HG03460 (cell line): Measurements from ENCODE around the gene RAC2.

Experiments used
- ATAC-seq: cut with Tn5 transposase; IDR thresholded peaks from one replicate; pipeline ENCODE4 v1.9.1; 2021; ENCODE audit not compliant: unreplicated experiment

The RAC2 gene

DNA sequence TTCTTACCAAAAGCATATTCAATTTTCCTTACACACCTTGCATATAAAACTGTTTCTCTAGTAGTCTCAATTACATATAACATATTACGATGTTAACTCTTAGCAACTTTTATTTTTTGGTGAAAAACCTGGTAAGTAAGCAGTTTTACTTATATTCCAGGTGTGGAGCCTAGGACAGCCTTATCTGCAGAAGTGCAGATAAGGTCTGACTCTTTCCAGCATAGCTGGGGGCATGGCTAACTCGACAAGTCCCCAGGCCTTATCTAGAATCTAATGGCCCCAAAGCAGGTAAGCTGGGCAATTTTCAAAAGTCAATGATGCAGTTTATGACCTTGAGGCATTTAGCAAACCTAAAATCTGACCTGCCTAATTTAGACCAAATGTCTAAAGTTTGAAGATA lies 51.9 kb downstream of the RAC2 start:
- ATAC-seq: no peak

DNA sequence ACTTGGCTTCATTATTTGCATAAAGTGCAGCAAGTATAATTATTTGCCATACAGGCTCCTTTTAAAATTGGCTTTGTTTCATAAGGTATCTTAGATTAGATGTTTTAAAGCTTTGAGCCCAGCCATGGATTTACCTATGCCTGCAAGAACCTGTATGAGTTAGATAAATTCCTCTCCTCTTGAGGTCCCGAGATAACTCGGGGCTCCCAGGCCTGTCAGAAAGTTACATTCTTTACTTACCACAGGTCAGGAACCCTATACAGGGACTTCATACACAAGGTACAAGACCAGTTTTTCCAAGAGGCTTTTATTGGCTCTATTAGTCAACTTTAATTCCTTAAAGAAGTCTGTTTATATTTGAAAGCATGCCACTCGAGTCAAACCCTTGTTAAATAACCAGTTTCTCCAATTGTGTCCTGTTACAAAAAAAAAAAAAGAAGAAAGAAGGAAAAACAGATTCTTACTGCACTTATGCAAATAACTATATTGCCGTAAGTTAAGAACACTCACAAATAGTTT lies 53.7 kb downstream of the RAC2 start:
- ATAC-seq: no peak

DNA sequence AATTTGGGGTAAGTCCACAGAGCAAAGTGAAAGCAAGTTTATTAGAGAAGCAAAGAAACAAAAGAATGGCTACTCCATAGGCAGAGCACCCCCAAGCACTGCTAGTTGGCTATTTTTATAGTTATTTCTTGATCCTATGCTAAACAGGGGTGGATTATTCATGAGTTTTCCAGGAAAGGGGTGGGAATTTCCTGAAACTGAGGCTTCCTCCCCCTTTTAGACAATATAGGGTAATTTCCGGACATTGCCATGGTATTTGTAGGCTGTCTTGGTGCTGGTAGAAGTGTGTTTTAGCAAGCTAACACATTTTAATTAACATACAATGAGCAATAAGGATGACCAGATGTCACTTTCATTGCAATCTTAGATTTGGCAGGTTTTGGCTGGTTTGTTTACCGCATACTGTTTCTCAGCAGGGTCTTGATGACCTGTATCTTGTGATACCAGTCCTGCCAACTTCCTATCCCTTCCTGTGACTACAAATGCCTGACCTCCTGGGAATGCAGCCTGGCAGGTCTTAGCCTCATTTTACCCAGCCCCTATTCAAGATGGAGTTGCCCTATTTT lies 55.1 kb downstream of the RAC2 start:
- no peak for ATAC-seq

DNA sequence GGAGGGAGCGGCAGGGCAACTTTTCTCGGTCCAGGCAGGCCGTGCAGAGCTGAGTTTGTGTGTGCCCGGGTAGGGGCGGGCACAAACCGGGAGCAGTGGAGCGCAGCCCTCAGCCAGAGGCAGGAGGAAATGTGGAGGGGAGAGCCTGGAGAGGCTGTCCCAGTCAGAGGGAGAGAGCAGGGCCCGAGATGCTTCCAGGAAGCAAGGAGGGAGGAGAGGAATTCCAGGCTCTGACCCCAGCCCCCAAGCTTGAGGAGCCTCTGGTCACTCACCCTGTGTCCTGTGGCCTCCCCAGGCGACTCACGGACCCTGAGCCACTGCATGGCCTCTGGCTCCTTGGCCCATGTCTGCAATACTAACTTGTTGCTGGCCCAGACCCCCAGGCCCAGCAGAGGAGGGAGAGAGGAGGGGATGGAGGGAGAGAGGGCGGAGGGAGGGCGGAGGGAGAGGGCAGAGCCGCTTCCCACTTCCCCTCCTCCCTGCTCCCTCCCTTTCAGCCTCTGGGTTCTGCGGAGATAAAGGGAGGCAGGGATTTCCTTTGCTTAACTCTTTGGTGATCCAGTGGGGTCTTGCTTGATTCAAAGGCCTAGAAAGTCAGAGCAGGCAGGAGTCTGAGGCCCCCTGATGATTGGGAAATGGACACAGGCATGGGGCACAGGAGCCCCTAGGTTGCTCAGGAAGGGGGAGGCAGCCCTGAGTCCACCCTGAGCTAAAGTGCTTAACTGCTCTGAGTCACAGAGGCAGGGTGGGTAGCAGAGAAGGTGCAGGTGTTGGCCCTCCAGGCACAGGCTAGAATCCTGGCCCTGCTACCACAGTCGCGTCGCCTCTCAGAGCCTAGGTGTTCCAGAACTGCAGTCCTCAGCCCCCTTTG lies 55.9 kb downstream of the RAC2 start, which contains the start of gene C1QTNF6:
TSS of gene C1QTNF6 (minus strand) at position 357 of the 871 bp plus-strand sequence. CDS start at position 323, 34 bp downstream.
- ATAC-seq: no peak

DNA sequence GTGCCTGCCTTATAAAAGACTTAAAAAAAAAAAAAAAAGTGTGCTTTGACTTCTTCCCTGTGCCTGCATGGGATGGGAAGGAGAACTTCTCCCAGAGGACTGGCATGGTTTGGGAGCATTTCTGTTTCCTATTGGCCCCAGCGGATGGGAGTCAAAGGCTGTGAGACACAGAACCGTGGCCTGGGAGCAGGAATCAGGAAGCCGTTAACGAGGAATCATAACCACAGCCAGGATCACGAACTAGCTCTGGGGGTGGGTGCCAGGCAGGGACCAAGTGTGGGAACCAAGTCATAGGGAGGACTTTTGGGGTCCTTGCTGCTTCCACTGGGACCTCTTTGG lies 56.5 kb downstream of the RAC2 start:
- ATAC-seq: no peak

DNA sequence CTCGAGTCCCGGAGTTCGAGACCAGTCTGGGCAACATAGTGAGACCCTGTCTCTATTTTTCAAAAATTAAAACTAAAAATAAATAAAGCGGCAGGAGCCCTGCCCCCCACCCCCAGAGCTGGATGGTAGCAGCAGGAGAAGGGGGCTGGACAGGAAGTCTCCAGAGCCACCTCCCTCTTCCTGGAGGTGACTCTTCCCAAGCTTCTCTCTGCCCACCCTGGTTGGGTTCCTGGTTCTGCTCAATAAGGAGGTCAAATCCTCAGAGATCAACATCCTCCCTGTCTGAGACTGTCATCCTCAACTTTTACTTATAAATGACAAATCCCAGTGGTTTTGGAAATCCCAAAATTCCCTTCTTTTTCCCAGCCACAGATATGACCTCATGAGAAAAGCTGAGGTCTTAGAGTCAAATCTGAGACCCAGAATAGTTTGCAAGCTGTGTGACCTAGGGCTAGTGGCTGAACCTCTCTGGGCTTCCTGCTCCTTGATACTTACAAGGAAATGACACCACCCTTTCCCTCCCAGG lies 57.0 kb downstream of the RAC2 start:
- ATAC-seq: no peak

DNA sequence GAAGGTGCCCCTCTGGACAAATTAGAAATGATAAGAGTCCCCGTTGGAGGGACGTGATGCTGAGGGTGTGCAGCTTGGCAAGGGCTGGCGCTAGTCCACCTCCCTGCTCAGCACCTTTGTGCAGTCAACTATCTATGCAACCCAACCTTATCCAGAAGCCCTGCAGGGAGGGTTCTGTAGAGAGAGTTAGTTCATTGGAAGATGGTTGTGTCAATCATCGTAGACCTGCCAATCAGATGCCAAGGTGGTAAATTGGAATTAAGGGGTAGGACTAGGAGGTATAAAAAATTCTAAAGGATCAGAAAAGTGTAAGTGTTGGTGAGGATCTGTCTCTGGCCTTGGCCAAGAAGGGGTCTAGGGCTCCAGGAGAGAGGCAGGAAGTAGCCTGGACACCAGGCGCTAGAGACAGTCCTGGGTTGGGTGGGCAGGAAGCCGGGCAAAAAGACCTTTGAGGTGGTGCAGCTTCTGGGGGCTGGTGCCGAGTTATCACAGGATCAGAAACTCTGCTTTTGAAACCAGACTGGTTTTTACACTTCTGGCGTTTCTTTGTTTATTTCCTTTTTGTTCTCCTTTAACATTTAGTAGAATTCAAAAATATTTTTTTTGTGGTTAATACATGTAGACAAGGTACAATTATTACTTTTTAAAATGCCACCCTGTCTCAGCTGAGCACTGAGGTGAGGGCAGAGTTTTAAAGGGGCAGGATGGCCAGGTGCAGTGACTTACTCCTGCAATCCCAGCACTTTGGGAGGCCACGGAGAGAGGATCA lies 57.7 kb downstream of the RAC2 start:
- ATAC-seq: no peak

DNA sequence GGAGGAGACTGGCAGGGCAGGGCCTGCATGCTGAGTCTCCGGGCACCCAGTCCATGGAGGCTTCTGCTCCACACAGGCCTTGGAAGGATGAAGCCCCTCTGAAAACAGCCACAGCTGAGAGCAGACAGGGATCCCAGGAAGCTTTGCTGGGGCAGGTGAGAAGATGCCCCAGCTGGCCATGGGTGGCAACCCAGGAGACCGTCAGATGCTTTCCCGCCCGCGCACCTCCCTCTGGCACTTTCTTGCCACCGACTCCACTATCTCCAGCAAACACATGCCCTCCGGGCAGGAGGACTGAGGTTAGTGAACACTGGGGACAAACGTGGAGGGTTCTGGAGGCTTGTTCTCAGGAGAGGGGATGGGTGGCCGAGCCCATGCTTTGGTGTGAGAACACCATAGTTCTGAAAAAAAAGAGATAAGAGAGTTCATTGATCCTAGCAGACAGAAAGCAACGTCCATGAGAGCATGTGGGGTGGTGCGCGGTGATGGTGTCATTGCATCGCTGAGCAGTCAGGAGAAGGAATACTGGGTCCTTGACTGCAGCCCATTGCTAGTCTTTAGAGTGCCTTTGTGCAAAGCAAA lies 58.3 kb downstream of the RAC2 start:
- no peak for ATAC-seq

DNA sequence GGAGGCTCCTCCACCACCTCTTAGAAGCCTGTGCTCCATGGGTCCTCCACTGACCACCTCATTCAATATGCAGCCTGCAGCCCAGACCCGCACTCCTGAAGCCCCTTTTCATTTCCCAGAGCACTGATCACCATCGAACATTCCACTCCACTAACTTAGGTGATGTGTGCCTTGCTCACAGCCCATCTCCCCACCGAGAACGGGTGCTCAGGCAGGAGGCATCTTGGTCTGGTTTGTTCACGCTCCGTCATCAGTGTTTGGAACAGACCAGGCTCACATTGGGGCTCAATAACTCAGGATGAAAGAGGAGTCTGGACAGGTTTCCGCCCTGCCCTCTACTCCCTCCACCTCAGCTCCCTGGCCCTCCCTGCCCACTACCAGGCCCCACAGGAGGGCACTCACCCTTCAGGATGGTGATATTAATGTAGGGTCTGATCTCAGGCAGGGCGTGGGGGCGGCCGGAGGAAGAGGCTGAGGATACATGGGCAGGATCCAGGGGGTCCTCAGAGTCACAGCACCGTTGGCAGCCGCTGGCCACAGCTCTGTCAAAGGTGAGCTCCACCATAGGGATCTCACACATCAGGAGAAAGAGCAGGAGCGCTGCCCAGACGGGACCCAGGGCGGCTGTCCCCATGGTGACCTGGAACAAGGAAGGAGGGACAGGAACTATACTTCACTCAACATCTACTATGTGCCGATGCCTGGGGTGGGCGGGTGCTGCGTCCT lies 59.1 kb downstream of the RAC2 start:
- ATAC-seq: no peak

DNA sequence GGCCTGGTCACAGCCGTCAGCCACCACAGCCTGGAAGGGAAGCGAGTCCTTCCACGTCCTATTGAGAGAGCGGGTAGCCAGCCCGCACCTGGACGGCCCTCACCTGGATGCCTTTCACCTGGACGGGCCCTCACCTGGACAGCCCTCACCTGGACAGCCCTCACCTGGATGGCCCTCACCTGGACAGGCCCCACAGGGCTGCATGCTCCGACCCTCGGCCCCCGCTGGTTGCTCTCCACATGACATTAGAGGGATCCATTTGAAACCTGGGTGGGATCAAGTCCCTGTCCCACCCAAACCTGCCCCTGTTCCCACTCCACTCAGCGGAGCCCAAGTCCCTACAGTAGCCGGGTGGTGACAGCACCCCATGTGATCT lies 59.7 kb downstream of the RAC2 start:
- no peak for ATAC-seq

DNA sequence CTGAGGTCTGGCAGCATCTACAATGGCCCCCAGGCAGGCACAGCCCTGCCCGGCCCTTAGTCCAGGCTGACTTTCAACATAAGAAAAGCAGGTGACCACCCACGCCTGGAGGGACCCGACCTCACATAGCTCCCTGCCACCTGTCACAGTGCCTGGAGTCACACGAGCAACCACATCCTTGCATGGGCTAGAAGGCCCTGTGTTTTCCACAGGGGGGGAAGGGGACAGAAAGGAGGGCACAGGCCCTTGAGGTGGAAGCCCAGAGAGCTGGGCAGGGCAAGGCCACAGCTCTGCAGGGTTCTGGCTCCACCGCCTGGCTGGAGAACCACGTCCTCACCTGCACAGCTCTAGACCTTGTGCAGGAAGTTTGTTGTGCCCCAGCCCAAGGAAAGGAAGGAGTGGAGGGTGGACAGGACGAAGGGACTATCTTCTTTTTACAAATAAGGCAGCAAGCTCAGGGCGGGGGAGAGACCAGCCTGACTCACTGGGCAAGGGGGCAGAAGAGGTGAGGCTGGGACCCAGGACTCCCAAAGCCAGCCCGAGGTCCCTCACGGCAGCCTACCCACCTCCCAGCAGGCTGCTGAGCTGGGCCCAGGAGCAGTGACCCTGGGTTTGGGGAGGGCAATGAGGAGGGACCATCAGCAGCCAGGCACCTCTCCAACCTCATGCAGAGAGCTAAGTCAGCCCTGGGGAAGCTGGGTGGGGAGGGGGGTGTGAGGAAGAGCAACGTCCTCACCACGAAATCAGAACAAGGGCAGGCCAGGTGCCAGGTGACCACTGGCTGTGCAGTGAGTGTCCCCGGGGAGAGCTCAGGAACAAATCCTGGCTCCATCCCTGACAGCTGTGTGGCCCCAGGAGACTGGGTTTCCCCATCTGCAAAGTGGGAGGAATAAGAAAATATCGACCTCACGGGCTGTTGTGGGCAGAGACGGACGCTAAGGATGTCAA lies 60.4 kb downstream of the RAC2 start:
- no peak for ATAC-seq

DNA sequence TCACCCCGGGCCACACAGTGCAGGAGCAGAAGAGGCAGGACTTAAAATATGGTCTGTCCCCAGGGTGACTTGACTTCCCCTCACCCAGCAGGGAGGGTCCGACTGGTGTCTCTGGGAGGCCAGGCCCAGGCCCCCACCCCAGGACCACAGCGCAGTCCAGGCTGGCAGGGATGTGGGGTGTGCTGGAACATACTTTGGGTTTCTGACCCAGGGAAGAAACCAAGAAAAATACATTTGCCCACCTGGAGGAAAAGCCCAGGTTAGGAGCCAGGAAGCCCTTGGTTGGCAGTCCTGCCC lies 61.2 kb downstream of the RAC2 start:
- ATAC-seq: no peak

DNA sequence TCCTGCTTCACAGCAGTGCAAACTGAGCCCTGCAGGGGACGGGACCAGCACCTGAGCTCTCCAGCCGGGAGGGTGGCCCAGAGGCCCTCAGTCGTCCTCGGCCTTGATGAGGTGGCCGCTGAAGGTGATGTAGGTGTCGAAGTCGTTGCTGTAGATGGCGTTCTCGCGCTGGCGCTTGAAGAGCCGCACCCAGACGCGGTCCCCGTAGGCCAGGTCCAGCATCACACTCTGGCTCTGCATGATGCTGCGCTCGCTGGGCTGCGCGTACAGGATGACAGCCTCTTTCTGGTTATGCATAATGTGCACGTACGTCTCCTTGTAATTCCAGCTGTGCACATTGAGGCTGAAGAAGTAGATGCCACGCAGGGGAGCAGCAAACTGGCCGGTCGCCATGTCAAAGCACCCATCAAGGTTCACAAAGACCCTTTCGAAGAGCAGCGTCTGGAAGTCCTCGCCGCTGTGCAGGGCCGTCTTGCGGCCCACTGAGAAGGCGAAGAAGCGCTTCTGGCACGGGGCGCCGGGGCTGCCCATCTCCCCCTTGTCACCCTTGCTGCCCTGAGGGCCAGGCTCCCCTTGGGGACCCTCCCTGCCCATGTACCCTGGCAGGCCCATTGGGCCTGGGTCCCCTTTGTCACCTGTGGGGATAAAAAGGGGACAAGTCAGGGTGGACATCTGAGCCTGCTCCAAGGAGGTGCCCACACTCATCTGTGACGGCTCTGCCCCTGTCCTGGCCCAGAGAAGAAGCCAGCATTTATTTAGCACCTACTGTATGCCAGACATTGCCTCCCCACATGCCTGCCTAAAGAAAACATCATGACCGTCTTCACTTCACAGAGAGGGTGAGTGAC lies 61.7 kb downstream of the RAC2 start:
- no peak for ATAC-seq

DNA sequence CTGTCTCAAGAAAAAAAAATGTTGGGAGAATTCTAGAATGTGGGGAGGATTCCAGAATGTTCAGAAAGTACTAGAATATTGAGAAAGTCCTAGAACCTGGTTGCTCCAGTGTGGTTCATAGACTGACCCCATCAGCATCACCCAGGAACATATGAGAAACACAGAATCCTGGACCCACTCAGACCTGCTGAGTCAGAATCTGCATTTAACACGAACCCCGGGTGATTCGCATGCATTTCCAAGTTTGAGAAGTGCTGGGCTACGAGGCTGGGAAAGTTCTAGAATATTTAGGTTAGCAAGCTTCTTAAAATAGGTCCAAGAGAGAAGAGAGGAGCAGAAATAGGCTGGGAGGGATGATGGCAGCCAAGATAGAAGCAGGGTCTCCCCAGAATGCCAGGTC lies 62.4 kb downstream of the RAC2 start:
- no peak for ATAC-seq

DNA sequence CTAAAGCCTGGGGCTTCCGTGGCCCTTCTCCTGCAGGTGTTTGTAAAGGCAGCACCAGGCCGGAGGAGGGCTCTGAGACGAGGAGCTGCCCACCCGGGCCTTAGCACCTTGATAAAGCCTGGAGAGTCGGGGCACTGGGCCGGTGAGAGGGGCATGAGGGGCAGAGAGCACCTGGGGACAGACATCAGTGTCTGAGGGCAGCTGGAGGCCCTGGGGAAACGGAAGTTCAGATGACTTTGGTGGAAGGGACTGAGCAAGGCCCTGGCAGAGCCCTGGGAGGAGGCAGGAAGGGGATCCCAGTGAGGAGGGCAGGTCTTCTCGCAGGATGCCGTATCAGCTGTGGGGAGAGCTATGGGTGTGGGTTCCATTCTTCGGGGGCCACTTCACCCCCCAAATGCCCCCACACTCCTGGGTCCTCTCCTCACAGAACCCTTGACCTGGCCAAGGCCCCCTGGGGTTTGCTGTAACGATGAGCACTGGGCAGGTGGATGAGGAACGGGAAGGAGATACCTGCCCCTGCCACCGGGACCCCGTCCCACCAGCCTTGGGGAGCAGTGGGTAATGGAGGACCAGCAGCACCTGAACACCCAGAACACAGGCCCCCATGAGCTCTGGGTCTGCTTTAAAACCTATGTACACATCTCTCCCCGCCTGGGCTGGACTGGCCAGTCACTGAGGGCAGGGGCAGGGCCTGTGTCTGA lies 63.4 kb downstream of the RAC2 start:
- no peak for ATAC-seq

DNA sequence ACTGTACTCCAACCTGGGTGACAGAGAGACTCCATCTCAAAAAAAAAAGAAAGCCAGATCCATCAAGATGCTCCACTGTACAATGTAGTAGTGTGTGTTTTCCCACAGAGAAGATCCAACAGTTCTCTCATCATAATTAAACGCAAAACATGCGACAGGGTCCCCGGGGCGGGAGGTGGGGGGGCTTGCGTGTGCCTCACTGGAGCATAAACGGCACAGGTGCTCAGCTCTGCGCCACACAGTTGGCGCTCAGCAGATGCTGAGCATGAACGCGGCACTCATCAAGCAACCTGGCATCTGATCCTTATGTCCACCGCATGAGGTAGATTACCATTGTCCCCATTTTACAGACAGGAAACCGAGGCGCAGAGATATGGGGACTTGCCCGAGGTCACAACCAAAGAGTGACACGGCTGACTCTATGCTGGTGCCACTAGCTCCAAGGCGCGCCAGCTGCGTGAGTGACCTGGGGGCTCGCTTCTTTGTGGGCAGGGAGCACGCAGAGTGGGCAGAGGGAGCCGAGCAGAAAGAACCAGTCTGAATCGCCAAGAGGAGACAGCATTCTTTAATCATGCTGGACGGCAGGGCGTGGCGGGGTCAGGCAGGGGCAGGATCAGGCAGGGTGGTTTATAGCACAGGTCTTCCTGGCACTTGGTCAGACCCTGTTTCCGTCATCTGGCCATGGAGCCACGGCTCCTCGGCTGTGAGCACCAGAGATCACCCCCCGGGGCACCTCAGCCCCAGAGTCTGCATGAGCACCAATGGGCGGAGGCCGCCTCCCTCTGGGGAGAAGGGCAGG lies 64.2 kb downstream of the RAC2 start:
- no peak for ATAC-seq

DNA sequence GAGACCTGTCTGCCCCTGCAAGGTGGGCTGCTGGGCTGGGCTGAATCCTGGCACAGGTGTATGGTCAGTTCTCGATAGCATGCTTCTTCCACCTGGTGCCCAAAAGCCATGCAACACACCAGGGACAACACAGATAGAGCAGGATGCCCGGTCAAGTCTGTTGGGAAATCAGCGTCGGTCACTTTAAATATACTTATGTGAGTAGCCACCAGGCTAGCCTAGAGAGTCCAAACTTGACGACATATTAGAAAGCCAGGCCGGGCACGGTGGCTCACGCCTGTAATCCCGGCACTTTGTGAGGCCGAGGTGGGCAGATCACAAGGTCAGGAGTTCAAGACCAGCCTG lies 65.0 kb downstream of the RAC2 start:
- ATAC-seq: no peak
